Measurements from ENCODE around the gene NACC2. TPM values are rescaled to one million over a fixed set of nuclear protein-coding genes. Genes with fewer than 3 reads are reported as not detected.

NACC2 gene
- total RNA-seq, 4 donors from 2014 or later: 26.0 to 51.7 (median 43.5) TPM

GRCh38 chr9:135984072-135984710 lies 110.9 kb downstream of the NACC2 start:
- Histone ChIP-seq H3K4me1 (peaks cover 20 to 21% of the 10 kb centered on the region in 2 donors), H3K36me3 (no peaks in the 10 kb centered on the region), H3K9me3 (no peaks in the 10 kb centered on the region), H3K27me3 (no peaks in the 10 kb centered on the region), H3K4me3 (no peak overlapping the region), H3K27ac (no peak overlapping the region)
- TF ChIP-seq POLR2A (IDR thresholded peaks at IDR 0.05) (no peak), CTCF (IDR thresholded peaks at IDR 0.05 in 4 of 5, conservative IDR thresholded peaks at IDR 0.05 in 1 of 5) (no peak)
- ATAC-seq (no peak), DNase-seq (no peak)
- in situ Hi-C loops (cut with MboI; ENCODE audit: low sequenced_read_pairs in 4 of 4) (no loop called here), intact Hi-C loops (cut with DNase I; ENCODE audit: low total_unique reads) (no loop called here)

GRCh38 chr9:135983208-135984071 lies 111.6 kb downstream of the NACC2 start:
- H3K36me3 ChIP-seq: no peaks in the 10 kb centered on the region
- H3K27me3 ChIP-seq: no peaks in the 10 kb centered on the region
- H3K4me1 ChIP-seq: peaks cover 27 to 28% of the 10 kb centered on the region in 2 donors
- intact Hi-C loops (cut with DNase I; ENCODE audit: low total_unique reads): no loop called here
- H3K27ac ChIP-seq: no peak overlapping the region
- H3K4me3 ChIP-seq: no peak overlapping the region
- TF ChIP-seq POLR2A (IDR thresholded peaks at IDR 0.05) (no peak), CTCF (IDR thresholded peaks at IDR 0.05 in 4 of 5, conservative IDR thresholded peaks at IDR 0.05 in 1 of 5) (no peak)
- H3K9me3 ChIP-seq: no peaks in the 10 kb centered on the region
- no peak for ATAC-seq
- in situ Hi-C loops (cut with MboI; ENCODE audit: low sequenced_read_pairs in 4 of 4): no loop called here
- no peak for DNase-seq

- ATAC-seq: no peak
- in situ Hi-C loops (cut with MboI; ENCODE audit: low sequenced_read_pairs in 4 of 4): no loop called here
- Histone ChIP-seq H3K9me3 (no peaks in the 10 kb centered on the region), H3K4me3 (no peak overlapping the region), H3K36me3 (no peaks in the 10 kb centered on the region), H3K27ac (no peak overlapping the region), H3K27me3 (no peaks in the 10 kb centered on the region), H3K4me1 (peaks cover 27 to 28% of the 10 kb centered on the region in 2 donors)
- intact Hi-C loops (cut with DNase I; ENCODE audit: low total_unique reads): no loop called here
- TF ChIP-seq CTCF (IDR thresholded peaks at IDR 0.05 in 4 of 5, conservative IDR thresholded peaks at IDR 0.05 in 1 of 5) (no peak), POLR2A (IDR thresholded peaks at IDR 0.05) (no peak)
- no peak for DNase-seq
Measured at GRCh38 chr9:135982499-135983207, 112.4 kb downstream of the NACC2 start.

GRCh38 chr9:135980926-135981630 lies 114.0 kb downstream of the NACC2 start:
- H3K36me3 ChIP-seq: no peaks in the 10 kb centered on the region
- DNase-seq (peak; percentile 83 to 94), ATAC-seq (peak; percentile 85 to 86)
- H3K27ac ChIP-seq: peak overlapping the region; percentile 67 to 91 (median 77)
- in situ Hi-C loops (cut with MboI; ENCODE audit: low sequenced_read_pairs in 4 of 4) (no loop called here), intact Hi-C loops (cut with DNase I; ENCODE audit: low total_unique reads) (no loop called here)
- no peak for TF ChIP-seq POLR2A (IDR thresholded peaks at IDR 0.05)
- no peak for TF ChIP-seq CTCF (IDR thresholded peaks at IDR 0.05 in 4 of 5, conservative IDR thresholded peaks at IDR 0.05 in 1 of 5)
- no peaks in the 10 kb centered on the region for H3K27me3 ChIP-seq
- H3K4me3 ChIP-seq: no peak overlapping the region
- H3K9me3 ChIP-seq: no peaks in the 10 kb centered on the region
- H3K4me1 ChIP-seq: peaks cover 27 to 28% of the 10 kb centered on the region in 2 donors

Data from gastrocnemius medialis (tissue), 4 donors.